BLaER1 (cell line): Measurements from ENCODE around the gene RPRD2.

Experiments used
- H3K27ac ChIP-seq: shearing (Covaris generic); formaldehyde crosslinking; 2 replicates; pipeline ENCODE4 v1.8.1; 2022
- H3K27me3 ChIP-seq: shearing (Covaris generic); formaldehyde crosslinking; 2 replicates; pipeline ENCODE4 v1.8.1; 2022
- H3K36me3 ChIP-seq: shearing (Covaris generic); formaldehyde crosslinking; 2 replicates; pipeline ENCODE4 v1.8.1; 2022
- H3K4me1 ChIP-seq: shearing (Covaris generic); formaldehyde crosslinking; 2 replicates; pipeline ENCODE4 v1.8.1; 2022
- H3K4me2 ChIP-seq: shearing (Covaris generic); formaldehyde crosslinking; 2 replicates; pipeline ENCODE4 v1.8.1; 2022
- H3K4me3 ChIP-seq: shearing (Covaris generic); formaldehyde crosslinking; 2 replicates; pipeline ENCODE4 v1.8.1; 2022
- H3K9ac ChIP-seq: shearing (Covaris generic); formaldehyde crosslinking; 2 replicates; pipeline ENCODE4 v1.8.1; 2022
- H3K9me3 ChIP-seq: shearing (Covaris generic); formaldehyde crosslinking; 2 replicates; pipeline ENCODE4 v1.8.1; 2022
- H4K20me1 ChIP-seq: shearing (Covaris generic); formaldehyde crosslinking; 2 replicates; pipeline ENCODE4 v1.8.1; 2022
- Cebpa-rat ChIP-seq: shearing (Covaris generic); IDR thresholded peaks from 2 replicates; pipeline ENCODE4 v1.8.1; 2022

RPRD2 gene

DNA sequence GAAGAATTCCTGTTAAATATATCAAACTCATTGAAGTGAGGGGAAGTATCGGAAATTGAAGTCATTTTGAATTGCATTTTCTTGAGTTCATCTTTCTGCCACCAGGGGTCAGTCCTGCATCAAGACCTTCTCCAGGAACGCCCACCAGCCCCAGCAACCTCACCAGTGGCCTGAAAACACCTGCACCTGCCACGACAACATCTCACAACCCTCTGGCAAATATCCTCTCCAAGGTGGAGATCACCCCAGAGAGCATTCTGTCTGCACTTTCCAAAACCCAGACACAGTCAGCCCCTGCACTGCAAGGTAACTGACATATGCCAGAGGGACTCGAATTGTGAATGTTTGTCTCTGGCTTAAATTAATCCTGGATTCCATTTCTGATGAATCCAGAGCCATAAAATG lies 100.5 kb downstream of the RPRD2 start:
- H3K27ac ChIP-seq: no peak overlapping the region
- no peaks in the 10 kb centered on the region for H3K27me3 ChIP-seq
- no peak overlapping the region for H3K4me3 ChIP-seq
- H3K4me1 ChIP-seq: no peaks in the 10 kb centered on the region
- H3K9me3 ChIP-seq: no peaks in the 10 kb centered on the region
- TF ChIP-seq Cebpa-rat: no peak
- no peak overlapping the region for H3K4me2 ChIP-seq
- no peak overlapping the region for H3K9ac ChIP-seq
- H4K20me1 ChIP-seq: peaks cover 5% of the 10 kb centered on the region; the same call in 1 of the 2 replicates
- H3K36me3 ChIP-seq: peaks cover 90% of the 10 kb centered on the region

DNA sequence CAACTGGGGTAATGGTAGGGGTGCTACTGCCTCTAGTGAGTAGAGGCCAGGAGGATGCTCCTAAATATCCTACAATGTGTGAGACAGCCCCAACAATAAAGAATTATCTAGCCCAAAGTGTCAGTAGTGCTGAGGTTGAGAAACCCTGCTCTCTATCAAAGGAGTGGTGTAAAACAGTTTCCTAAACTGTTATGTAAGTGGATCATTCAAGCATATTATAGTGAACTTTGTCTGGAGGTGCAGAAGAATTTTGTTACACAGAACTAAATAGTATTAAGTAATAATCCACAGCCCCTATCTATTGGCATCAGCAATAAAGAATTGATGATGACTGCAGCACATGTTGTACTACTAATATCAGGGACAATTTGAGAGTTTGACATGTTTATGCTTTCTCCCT lies 103.0 kb downstream of the RPRD2 start:
- H3K36me3 ChIP-seq: peaks cover 92% of the 10 kb centered on the region
- H3K27me3 ChIP-seq: no peaks in the 10 kb centered on the region
- no peak for TF ChIP-seq Cebpa-rat
- no peaks in the 10 kb centered on the region for H3K4me1 ChIP-seq
- no peak overlapping the region for H3K4me2 ChIP-seq
- no peak overlapping the region for H3K4me3 ChIP-seq
- no peak overlapping the region for H3K9ac ChIP-seq
- H3K9me3 ChIP-seq: no peaks in the 10 kb centered on the region
- no peak overlapping the region for H3K27ac ChIP-seq
- peaks cover 5% of the 10 kb centered on the region; the same call in 1 of the 2 replicates for H4K20me1 ChIP-seq

DNA sequence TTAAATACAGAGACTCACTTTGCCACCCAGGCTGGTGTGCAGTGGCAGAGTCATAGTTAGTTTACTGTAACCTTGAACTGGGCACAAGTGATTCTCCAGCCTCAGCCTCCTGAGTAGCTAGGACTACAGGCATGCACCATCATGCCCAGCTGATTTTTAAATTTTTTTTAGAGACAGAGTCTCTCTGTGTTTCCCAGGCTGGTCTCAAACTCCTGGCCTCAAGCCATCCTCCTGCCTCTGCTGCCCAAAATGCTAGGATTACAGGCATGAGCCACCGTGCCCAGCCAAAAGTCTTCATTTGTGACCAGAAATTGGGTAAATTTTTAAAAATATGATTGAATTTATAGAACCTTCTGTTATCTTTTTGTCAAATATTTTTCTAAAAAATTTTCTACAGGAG lies 105.3 kb downstream of the RPRD2 start:
- no peak overlapping the region for H3K27ac ChIP-seq
- H3K9me3 ChIP-seq: no peaks in the 10 kb centered on the region
- no peak for TF ChIP-seq Cebpa-rat
- peaks cover 94% of the 10 kb centered on the region for H3K36me3 ChIP-seq
- no peaks in the 10 kb centered on the region for H3K27me3 ChIP-seq
- no peak overlapping the region for H3K4me2 ChIP-seq
- H3K4me3 ChIP-seq: no peak overlapping the region
- H4K20me1 ChIP-seq: peaks cover 5% of the 10 kb centered on the region; the same call in 1 of the 2 replicates
- H3K9ac ChIP-seq: no peak overlapping the region
- H3K4me1 ChIP-seq: no peaks in the 10 kb centered on the region

DNA sequence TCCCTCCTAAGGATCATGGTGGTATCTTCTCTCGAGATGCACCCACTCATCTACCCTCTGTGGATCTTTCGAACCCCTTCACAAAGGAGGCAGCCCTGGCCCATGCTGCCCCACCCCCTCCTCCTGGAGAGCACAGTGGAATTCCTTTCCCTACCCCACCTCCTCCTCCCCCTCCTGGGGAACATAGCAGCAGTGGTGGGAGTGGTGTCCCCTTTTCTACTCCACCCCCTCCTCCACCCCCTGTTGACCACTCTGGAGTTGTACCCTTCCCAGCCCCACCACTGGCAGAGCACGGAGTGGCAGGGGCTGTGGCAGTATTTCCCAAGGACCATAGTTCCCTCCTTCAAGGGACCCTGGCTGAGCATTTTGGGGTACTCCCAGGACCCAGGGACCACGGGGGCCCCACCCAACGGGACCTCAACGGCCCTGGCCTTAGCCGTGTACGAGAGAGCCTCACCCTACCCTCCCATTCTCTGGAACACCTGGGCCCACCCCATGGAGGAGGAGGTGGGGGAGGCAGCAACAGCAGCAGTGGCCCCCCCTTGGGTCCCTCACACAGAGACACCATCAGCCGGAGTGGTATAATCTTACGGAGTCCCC lies 108.8 kb downstream of the RPRD2 start:
- no peaks in the 10 kb centered on the region for H3K9me3 ChIP-seq
- no peak overlapping the region for H3K4me3 ChIP-seq
- H3K4me1 ChIP-seq: no peaks in the 10 kb centered on the region
- H3K27me3 ChIP-seq: no peaks in the 10 kb centered on the region
- no peaks in the 10 kb centered on the region for H4K20me1 ChIP-seq
- H3K27ac ChIP-seq: no peak overlapping the region
- TF ChIP-seq Cebpa-rat: no peak
- no peak overlapping the region for H3K4me2 ChIP-seq
- no peak overlapping the region for H3K9ac ChIP-seq
- H3K36me3 ChIP-seq: peaks cover 61% of the 10 kb centered on the region

DNA sequence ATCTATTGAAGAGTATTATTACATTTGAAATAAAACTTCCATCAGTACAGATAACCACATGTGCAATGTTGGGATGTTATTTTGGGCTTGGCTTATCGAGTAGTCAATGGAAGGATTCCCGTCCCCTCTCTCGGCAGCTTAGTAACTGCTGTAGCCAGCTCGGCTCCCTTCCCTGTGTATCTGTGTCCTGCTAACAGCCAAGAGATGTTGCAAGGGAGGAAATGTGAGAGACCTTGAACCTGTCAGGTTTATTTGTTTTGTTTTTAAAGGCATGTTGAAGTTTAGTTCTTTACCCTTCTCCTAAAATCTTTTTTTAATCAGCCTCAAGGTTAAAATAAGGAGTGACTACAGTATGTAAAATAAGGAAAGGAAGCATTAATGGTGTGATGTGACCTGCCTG lies 109.7 kb downstream of the RPRD2 start:
- Histone ChIP-seq H3K27ac (no peak overlapping the region), H3K9me3 (no peaks in the 10 kb centered on the region), H4K20me1 (no peaks in the 10 kb centered on the region), H3K4me2 (no peak overlapping the region), H3K4me1 (no peaks in the 10 kb centered on the region), H3K36me3 (peaks cover 51% of the 10 kb centered on the region), H3K9ac (no peak overlapping the region), H3K4me3 (no peak overlapping the region), H3K27me3 (no peaks in the 10 kb centered on the region)
- TF ChIP-seq Cebpa-rat: no peak

DNA sequence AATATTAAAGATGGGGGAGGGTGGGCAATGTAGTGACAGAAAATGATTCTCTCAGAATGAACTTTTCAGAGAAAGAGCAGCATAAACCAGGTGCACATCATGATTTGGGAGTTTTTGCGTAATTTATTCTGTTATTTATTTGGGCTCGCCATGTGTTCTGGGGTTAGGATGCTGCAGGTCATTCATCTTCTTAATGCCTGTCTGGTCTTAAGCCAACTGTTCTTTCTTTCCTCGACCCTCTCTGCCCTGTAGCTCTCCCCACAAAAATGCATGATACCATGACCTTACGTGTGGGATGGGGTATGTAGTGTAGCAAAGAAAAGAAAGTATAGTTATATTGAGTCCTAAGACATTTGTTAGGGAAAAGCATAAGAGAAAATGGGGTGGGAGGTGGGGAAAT lies 110.9 kb downstream of the RPRD2 start:
- no peaks in the 10 kb centered on the region for H3K27me3 ChIP-seq
- no peak overlapping the region for H3K4me3 ChIP-seq
- TF ChIP-seq Cebpa-rat: no peak
- H3K9ac ChIP-seq: no peak overlapping the region
- no peaks in the 10 kb centered on the region for H4K20me1 ChIP-seq
- no peak overlapping the region for H3K4me2 ChIP-seq
- H3K9me3 ChIP-seq: no peaks in the 10 kb centered on the region
- H3K36me3 ChIP-seq: peaks cover 42% of the 10 kb centered on the region
- no peak overlapping the region for H3K27ac ChIP-seq
- no peaks in the 10 kb centered on the region for H3K4me1 ChIP-seq

DNA sequence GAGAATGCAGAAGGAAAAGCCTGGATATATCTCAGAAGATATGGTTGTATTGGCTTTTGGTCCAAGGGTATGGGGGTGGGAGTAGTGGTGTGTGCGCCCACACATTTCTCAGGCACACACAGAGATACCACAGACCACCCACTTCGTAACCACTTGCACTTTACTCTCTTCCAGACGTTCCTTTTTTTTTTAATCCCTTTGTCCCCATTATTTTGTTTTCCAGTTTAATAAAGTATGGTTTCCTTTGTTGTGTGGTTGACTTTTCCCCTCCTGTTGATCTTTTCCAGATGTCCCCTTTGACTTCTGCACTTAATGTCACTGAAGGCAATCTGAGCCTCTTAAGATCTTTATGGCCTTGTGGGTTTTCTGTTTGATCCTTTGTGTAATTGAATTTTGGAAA lies 112.8 kb downstream of the RPRD2 start:
- no peak for TF ChIP-seq Cebpa-rat
- no peaks in the 10 kb centered on the region for H3K4me1 ChIP-seq
- H4K20me1 ChIP-seq: no peaks in the 10 kb centered on the region
- no peaks in the 10 kb centered on the region for H3K27me3 ChIP-seq
- no peak overlapping the region for H3K4me3 ChIP-seq
- peaks cover 23% of the 10 kb centered on the region for H3K36me3 ChIP-seq
- H3K9ac ChIP-seq: no peak overlapping the region
- no peaks in the 10 kb centered on the region for H3K9me3 ChIP-seq
- H3K4me2 ChIP-seq: no peak overlapping the region
- H3K27ac ChIP-seq: no peak overlapping the region

DNA sequence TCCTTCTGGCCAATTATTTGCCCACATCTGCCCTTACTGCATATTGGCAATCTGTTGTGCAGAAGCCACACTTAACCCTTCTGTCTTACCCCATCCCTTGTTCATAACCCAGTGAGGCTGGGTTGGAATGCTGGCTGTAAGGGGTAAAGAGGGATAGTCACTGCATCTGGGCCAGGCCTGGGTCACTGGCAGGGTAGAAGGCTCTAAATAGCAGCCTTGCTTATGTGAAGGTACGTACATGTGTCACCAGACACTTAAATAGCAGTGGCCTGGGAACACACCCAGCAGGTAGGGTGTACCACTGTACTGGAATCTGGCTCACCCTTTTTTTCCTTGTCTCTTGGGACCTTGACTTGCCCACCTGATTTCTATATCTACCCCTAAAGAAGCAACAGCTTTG lies 113.4 kb downstream of the RPRD2 start:
- TF ChIP-seq Cebpa-rat: no peak
- Histone ChIP-seq H3K27me3 (no peaks in the 10 kb centered on the region), H3K4me1 (no peaks in the 10 kb centered on the region), H3K36me3 (peaks cover 17% of the 10 kb centered on the region), H4K20me1 (no peaks in the 10 kb centered on the region), H3K4me2 (no peak overlapping the region), H3K9me3 (no peaks in the 10 kb centered on the region), H3K4me3 (no peak overlapping the region), H3K9ac (no peak overlapping the region), H3K27ac (no peak overlapping the region)

DNA sequence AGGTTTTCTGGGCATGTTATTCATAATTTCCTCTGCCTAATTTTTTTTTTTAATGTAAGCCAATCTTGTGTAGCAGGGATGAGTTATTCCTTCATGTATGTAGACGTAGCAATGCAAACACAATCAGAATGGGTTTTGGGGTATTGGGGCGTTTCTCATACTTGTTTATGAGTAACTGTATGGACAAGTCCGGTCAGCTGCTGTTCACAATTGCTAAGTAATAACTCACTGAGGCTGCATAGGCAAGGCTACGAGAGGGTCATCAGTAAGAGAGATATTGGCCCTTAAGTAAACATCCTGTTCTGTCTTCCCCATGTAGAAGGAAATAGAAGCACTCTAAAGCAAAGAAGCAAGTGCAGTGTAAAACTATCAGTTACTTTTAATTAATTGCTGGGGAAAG lies 113.8 kb downstream of the RPRD2 start:
- Histone ChIP-seq H4K20me1 (no peaks in the 10 kb centered on the region), H3K9ac (no peak overlapping the region), H3K36me3 (peaks cover 13% of the 10 kb centered on the region), H3K4me3 (no peak overlapping the region), H3K27ac (no peak overlapping the region), H3K27me3 (no peaks in the 10 kb centered on the region), H3K9me3 (no peaks in the 10 kb centered on the region), H3K4me1 (no peaks in the 10 kb centered on the region), H3K4me2 (no peak overlapping the region)
- no peak for TF ChIP-seq Cebpa-rat

DNA sequence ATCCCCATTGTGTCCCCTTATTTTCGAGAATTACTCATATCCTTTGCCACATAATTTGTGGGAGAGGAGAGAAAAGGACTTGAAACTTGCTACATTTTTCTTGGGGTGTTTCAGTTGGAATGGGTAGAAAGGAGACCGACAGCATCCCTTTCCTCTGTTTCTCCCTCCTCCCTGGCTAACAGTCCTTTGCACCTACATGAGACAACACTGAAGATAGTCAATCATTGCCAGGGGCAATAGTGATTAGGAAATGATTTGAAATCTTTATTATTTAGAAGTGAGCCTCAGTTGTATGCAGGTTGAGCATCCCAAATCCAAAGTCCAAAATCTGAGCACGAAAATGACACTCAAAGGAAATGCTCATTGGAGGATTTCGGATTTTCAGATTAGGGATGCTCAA lies 115.4 kb downstream of the RPRD2 start:
- no peak overlapping the region for H3K27ac ChIP-seq
- no peaks in the 10 kb centered on the region for H3K9me3 ChIP-seq

DNA sequence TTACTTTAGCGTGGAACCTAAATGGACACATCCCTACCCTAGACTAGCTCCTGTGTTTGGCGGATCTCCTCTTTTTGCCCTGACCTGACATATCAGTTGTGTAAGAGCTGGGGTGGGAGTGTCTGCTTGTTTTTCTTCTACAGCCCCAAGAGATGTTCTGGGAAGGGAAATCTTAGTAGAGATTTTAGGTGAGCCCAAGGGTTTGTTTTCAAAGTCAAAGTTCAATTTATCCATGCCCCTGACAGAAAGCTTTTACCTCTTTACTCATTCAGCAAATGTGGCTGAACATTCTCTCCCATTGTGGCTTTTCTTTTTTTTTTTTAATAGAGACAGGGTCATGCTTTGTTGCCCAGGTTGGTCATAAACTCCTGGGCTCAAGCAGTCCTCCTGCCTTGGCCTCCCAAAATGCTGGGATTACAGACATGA lies 116.0 kb downstream of the RPRD2 start:
- no peaks in the 10 kb centered on the region for H3K27me3 ChIP-seq
- no peaks in the 10 kb centered on the region for H3K4me1 ChIP-seq
- H3K4me2 ChIP-seq: no peak overlapping the region
- H3K27ac ChIP-seq: no peak overlapping the region
- H3K36me3 ChIP-seq: no peaks in the 10 kb centered on the region
- H3K4me3 ChIP-seq: no peak overlapping the region
- TF ChIP-seq Cebpa-rat: no peak
- H4K20me1 ChIP-seq: no peaks in the 10 kb centered on the region
- no peaks in the 10 kb centered on the region for H3K9me3 ChIP-seq
- H3K9ac ChIP-seq: no peak overlapping the region

More for the DNA sequence above, 115.4 kb downstream of the RPRD2 start:
- Histone ChIP-seq H3K9ac (no peak overlapping the region), H3K27me3 (no peaks in the 10 kb centered on the region), H3K36me3 (no peaks in the 10 kb centered on the region; the same call in 1 of the 2 replicates), H4K20me1 (no peaks in the 10 kb centered on the region), H3K4me3 (no peak overlapping the region), H3K4me2 (no peak overlapping the region), H3K4me1 (no peaks in the 10 kb centered on the region)
- no peak for TF ChIP-seq Cebpa-rat
